Tongue (tissue), 2 donors: Measurements from ENCODE around the gene SLC38A2. TPM values are rescaled to one million over a fixed set of nuclear protein-coding genes. Genes with fewer than 3 reads are reported as not detected.

Source experiments
- DNase-seq: peaks from one replicate; pipeline ENCODE4 v3.0.0-alpha.2; 2015
- total RNA-seq: library from RNA; depleted of rRNA; stranded (reverse); fragments of >200 nt; gene quantifications from one replicate; pipeline ENCODE4 v1.2.3, GENCODE V29; 2014

SLC38A2 gene
- total RNA-seq, 1 donor from 2014 or later: 374 TPM

DNA sequence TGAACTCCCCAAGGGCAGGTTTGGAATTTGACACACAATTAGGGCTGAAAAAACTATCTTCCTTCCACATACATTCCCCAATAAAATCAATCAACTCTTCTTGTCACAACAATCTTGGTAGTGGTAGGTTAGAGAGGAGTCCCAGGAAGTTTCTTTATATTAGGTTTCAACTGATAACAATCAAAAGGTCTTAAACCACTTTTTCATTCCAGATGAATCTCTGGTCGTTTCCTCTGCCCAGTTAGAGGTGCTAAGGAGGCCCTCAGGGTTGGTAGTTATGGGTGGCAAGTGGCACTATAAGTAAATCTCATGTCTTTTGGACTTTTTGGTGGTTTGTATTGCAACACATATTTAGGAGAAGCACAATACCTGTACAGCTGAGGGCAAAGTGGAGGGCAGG, 1.7 kb upstream of the SLC38A2 start:
- DNase-seq: no peak

DNA sequence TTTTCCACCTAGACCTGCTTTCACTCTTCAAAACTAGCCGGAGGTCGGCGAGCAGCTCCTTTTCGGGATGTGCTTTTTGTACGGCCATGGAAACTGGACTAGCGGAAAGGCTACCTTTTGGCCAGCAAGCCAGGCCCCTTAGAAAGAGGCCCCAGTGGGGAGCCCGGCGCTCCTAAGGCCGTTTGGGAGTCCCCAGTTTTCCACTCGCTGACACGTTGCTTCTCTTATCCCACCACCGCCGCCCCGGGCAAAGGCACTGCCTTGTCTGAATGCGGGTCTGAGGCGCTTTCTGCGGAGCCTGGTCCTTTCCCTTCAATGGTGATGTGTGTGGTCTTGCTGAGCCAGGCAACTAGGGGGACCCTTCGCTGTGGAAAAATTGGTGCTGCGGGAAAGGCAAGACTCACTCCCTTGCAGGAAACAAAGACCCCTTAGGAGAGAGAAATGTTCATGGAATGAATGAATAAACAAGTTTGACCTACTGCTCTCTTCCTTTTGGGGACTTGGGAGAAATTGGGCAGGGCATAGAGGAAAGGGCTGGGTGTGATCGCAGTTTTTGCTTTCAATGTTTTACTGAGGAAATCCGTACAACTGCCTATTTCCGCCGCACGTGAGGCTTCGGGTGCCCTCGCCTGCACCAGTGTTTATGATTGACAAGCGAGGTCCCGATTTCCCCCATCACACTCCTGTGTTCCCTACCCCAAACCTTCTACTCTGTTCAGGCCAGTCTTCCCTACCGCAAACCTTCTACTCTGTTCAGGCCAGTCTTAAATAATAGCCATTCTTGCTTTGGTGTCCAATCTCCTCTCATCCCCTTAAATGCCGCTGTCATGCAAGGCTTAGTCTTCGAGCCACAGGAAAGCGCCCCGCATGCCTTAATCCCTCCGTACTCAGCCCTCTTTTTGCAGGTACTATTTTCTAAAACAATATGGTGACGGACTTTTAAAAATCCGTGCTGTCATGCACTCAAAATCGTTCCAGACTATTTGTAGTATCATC, 1.0 kb upstream of the SLC38A2 start:
- peak; percentile 79 for DNase-seq

DNA sequence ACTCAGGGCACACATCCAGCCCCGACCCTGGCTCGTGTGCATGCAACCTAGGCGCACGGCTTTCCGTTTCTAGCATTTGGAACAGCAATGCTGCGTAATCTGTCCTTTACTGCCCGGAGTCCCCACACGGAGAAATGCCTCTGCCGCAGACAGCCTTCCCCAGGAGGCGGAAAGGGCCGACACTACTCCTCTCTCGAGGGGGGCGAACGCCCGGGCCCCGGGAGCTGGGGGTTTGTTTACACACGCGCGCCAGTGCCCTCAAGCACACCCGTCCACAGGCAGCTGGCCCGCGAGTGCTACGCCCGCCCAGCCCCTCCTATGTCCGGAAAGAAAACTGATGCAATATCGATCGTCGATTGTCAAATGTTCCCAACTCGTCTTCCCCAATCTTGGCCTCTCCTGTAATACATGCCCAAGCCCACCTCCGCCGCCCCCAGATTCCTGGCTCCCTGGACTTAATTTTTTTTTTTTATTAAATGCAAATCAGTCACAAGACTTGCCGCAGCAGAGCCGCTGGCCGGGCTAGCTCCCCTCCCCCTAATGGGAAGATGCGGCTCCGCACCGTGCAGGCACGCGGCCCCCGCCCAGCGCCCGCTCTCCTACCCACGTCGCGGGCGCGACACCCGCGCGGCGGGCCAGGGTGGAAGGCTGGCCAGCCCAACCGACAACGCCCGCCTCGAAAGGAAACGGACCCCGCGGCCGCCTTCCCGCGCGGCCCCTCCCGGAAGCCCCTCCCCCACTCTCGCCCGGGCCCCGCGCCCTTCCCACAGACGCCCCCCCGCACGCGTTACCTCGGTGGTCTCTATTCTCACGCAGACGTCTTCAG, 642 bp downstream of the SLC38A2 start:
- peak; percentile 74 for DNase-seq

DNA sequence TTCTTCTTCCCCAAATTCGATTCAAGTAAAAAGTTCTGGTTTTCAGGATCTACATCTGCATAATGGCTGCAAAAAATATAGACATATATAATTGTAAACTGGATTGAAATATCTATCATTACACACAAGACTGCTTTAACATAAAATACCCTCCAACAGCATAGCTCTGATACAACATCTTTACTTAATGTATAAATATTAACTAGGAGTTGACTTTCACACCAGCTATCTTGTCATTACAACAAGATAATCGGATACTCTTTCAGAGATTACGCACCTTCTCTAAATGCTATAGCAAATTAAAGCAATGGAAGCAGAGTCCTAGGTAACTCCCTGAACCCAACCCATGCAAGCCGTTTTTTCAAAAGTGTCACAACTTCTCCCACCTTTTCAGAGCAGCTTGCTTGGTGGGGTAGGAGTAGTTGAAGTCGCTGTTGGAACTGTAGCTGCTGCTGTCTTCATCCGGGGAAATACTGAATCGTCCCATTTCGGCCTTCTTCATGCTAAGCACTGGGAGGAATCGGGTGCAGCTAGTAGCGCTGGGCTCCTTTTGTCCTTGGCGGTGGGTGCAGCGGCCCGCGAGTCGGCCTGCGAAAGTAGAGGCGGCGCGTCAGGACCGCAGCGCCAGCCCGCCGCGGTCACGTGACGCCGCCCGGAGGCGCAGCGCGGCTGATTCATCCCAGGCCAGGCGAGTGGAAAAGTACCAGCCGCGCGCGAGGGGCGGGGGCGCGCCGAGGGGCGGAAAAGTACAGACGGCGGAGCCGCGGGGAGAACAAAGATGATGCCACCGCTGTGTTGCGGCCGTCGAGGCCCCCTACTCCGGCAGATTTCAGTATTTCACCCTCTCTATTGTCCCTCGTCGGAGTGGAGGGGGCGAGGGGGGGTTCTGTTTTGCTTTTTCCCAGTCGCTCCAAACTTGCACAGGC, 1.5 kb downstream of the SLC38A2 start:
- peak; percentile 95 for DNase-seq

DNA sequence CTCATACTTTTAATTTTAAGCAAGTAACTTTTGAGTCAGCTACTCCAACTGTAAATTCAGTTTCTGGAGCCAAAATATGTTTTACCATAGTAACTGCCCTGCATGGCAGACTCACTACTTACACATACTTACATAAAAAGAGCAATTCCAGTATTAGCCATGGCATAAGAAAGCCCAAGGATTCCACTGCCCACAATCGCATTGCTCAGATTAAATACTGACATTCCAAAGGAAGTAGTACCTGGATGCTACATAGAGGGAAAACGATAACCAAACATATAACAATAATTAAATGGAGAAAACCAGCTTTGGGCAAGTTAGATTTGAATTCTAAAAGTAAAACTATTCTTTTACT, 2.2 kb downstream of the SLC38A2 start:
- DNase-seq: no peak

DNA sequence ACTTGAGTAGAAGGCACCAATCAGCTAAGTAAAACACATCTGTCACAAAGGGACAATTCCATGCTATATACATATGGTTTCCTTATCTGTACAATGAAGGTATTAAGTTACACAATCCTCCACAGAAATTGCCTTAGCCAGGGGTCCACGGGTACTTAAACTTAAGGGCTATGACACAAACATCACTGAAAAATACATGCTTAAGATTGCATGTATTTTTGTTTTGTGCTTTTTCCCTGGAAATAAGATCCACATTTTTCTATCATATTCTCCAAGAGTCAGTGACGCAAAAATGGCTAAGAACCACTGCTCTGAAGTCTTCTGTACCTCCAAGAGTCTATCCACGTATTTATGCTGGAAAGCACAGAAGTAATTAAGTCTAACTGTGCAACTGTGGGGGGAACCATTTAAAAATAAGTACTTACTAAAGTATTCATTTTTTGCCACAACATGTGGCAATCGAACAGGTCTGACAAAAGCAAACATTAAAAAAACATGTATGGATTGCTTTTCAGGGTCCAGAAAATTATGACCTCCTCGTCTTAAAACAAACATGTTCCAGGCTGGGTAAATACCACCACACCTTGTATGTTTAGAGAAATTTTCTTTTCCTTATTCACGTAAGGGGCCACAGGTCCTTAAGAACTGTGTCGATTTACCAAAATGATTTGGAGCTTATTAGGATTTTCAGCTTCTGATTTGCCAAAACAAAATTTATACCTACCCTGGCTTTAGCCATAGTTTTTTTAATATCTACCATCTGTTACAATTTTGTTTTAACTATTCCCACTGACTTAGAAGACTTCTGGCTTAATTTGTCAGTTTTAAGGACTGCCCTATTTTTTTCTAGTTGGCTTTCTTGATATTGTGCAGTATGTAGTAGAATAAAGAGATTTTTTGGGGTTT, 2.8 kb downstream of the SLC38A2 start:
- no peak for DNase-seq

DNA sequence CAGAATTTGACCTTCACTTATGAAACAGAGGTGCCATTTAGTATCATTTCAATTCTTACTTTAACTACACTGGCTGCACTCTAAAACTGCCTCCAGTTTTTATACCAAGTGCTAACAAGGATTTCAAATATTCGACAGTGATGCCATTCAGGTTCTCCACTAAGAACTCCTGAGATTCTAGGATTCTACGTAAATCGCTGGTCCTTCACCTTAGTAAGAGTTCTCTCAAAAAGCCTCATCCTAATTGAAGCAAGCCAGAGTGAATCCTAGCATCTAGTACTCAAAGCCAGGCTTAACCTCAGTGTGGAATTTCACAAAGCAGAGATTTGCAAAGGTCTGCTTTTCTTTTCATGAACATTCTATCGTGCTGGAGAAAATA, 3.5 kb downstream of the SLC38A2 start:
- DNase-seq: no peak

DNA sequence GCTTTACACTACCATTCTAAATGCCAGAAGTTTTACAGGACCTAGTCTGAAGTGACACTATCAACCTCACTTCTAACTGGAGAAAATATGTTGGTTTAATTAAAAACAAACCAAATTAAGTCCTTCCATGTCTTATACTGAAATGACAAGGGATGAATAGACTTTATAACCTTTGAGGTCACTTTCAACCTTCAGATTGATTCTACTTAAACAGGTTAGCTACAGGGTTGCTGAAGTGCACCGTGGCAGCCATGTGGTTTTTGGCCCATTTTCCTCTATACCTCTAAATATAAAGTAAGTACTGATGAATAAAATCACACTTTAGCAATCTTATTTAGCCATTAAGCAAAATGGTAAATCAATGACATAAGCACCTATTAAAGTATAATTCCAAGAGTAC, 3.9 kb downstream of the SLC38A2 start:
- DNase-seq: no peak

DNA sequence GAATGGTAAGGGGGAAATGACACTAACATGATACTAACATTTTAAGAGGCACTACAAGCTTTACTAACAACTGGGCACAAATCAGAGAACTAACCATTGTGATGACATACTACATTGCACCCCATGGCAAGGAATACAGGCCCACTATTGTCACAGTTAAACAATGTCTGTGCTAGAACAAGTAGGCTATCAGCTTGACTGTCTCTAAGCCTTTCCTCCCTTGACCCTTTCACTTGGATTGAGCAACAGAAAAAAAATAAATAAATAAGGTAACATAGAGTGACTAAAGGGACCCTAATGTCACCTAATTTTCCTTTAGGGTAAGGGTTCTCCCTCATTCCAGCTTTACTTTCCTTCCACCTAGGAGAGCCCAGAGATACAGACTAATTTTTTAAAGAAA, 4.4 kb downstream of the SLC38A2 start:
- DNase-seq: no peak

DNA sequence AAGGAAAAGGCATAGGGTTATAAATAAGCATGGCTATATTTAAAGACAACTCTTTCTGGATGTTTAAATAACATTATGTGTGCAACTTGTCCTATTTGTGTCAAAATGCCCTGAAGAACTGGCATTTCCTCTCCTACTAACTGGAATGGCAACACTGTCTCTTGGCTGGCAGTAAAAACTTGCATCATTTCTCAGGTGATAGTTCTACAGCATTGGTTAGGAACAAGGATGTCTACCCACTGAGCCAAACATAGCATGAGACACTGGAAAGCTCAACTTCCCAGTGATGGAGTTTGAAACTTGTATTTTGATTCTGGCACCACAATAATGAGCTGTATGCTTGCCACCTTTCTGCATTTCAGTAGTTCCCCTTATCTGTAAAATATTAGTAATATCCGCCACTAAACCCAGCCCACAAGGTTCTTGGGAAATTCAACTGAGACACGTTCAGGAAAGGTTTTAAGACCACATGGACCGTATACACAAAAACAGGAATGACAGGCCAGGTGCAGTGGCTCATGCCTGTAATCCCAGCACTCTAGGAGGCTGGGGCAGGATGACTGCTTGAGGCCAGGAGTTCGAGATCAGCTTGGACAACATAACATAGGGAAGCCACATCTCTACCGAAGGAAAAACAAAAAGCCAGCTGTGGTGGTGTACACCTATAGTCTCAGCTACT, 5.1 kb downstream of the SLC38A2 start:
- no peak for DNase-seq

DNA sequence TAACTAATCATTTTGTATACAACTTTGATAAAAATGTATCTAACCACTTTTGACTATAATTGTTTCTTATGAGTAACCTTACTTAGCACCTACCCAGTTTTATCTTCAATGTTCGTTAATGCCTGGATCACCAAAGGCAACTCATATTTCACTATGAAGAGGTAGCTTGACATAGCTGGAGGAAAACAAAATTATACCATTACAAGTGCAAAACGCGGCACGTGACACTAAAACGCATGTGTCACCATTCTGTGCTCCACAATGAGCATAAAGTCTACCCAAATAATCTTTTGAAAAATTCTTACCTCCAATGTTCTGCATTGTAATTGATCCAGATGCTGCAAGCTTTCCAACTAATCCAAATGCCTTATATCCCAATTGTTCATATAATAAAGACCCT, 5.8 kb downstream of the SLC38A2 start:
- no peak for DNase-seq

DNA sequence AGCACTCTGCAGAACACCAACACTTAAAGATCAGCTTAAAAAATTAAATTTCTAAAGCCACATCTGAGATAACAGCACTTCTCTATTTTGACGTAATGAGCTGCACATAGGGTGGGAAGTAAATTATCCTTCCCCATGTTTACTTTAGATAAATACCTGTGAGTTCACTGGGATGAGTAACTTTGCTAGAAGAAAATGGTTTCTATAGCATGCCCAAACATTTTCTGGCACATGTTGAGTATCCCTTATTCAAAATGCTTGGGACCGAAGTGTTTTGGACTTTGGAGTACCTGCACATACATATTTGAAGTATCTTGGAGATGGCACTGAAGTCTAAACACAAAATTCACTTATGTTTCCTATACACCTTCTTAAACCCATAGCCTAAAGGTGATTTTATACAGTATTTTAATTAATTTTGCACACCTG, 6.6 kb downstream of the SLC38A2 start:
- no peak for DNase-seq

DNA sequence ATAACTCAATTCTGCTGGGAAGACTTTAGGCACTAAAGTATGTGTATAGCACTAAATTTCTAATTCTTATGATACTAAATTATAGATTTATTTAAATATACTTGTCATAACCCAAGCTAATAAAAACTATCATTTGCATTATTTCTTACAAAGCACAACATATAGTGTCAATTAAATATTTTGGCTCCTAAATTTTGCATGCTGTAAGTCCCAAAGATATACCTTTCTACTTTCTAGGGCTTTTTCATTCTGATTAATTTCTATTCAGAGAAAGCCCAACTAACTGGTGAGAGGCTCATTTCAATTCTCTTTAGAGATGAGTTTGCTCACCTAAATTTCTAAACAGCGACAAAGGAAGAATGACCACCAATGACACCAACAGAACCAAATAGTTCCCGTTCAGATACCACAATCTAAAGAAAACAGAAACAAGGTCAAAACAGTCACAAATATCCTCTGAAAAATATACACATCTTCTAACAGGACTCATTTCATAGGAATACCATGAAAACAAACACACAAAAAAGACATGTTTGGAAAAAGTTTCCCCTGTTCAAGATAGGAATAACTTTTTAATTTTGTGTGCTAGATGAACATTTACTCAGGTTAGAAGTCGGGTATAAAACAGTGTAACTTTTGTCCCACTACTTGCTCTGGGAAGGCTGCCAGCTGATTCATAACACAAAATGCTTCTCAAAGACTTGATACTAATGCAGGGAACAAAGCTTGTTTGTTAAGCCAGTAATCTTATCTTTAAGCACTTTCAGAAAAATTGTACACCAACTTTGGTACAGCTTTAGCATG, 7.6 kb downstream of the SLC38A2 start:
- DNase-seq: peak; percentile 74

DNA sequence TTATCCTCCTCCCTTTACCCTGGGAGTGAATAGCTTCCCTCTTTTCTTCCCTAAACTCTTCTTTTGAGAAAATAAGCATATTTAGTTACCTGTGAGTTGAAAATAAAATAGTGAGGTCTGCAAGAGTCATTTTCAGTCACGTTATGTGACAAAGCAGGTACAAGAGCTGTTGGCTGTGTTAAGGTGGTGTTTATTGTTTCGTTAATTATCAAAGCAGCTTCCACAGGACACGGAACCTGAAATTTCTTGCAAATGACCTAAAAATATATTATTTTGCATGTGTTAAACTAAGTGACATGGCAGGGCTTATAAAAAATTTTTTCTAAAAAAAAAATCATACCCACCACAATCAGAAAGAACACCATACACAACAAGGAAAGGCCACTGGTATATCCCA, 8.3 kb downstream of the SLC38A2 start:
- no peak for DNase-seq

DNA sequence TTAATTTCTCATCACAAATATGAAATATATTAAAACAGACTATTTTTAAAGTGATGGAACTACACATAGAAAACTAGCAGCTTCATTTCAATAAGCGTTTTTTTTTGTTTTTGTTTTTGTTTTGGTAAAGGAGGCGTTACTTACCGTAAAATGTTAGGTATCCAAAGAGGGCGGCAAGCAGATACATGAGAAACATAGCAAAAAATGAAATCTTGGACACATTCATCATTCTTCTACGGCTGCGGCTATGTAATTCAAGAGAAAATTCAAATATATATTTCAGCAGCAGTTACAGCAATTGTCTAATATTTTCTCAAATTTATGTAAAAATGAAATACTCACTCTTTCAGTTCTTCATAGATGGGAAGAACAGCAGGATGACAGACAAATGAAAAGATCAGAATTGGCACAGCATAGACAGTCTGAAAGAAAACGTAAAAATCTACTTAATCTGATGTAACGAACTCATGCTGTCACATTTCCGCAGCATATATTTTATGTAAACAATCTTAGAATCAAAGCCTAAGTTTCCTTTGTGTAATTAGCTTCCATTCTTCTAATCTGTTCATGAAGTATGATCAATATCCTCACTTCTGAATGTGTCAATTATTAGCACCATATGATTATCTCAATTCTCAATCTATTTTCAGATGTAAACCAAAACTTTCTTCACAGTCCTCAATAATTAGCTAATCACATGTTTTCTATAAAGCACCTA, 8.8 kb downstream of the SLC38A2 start:
- DNase-seq: no peak

DNA sequence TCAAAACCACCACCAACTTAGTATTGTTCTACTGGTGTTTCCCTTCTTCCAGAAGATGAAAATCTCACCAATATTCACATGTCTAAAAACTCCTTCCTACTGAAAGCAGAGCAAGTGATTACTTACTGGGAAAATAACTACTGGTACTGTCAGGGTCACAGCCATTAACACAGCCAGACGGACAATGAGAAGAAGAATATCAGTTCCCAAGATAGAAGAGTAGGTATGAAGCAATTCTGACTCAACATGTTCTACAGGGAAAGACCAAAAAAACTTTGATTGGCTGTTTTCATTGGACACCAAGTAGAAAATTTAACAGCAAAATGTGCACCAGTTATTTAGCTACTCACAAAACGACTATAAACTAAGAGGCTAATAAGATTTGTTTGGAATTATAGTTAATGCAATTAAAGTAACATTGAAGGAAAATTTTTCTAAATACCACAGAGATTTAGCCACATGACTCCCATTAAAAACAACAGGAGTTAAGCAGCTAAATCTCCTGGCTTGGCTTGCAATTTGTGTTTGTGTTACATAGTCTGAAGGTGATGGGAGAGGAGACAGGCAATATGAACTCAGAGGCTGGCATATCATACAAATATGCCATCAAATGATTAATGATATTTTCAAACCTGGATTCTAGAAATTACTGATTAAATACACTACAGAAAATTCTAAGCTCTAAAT, 9.5 kb downstream of the SLC38A2 start:
- DNase-seq: no peak

DNA sequence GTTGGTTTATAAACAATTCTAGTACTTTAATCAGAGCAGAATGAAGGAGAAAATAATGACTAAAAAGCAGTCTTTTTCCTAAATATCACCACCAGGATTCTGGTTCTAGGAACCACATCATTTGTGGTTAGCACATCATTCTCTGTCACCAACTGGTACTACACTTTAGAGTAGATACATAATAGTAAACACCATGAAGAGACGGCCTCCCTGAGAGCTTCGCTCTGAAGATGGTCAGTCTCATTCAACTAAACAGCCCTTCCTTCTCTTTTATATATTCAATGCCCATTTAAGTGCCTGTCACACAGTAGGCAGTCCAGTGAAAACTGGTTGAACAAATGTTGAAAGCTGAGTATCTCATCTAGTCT, 10.9 kb downstream of the SLC38A2 start:
- DNase-seq: no peak

DNA sequence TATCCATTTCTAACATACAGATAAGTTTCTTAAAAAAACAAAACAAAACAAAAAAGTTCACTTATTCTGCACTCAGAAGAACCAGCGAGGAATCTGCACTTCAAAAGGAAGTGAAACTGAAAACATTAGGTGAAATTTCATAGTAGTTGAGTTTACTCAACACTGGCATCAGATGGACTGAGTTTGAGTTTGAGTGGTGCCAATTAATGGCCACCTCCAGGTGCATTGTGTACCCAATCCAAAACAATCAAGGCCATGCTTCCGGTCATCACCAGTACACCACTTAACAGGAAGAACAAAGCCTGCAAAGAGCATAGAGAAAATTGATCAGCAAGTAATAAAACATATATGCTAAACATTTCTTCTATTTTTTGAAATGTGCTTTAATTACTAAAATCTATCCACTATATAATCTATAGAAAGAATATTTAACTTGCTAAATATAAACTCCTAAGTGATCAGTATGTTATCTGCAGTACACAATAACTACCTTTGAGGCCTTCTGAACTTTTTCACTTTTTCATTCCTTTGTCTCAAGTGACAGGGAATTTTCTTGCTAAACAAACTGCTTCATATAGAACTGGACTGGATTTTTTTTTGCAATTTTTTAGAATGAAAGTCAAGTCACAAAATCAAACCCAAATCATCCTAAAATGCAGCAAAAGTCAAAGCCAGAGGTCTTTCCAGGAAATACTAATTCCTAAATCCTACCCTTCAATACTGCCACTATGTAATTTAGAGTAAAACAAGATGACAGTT, 11.5 kb downstream of the SLC38A2 start:
- DNase-seq: no peak
